ENCODE measurements around the gene PDYN.

DNA sequence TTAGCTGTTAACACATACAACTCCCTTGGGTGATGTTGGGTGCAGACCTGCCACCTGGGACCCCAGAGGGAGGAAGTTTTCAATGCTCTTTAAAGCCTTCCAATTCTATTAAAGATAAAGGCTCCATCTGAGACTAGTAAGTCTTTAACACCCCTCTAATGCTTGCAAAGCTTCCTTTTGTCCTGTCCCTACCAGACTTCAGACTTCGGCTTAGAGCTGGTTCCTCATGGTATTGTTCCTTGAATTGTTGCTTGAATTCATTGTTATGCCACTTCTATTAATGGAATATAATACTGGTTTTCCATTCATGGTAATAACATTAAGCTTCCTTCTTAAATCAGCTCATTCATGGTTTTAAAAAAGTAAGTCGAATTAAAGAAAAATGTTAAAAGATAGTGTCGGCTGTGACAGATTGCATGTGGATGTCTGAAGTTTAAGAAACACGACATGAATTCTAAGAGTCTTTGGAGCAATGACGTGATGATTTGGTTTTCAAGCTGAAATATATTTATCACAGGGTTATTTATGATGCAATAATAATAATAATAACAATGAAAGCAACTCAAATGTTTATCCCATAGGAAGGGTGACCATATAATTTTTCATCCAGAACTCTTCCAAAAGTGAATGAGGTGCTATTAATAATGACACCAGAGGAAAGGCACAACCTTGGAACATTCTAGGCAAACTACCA lies 21.8 kb downstream of the PDYN start:
- TF ChIP-seq, protein P1, sequence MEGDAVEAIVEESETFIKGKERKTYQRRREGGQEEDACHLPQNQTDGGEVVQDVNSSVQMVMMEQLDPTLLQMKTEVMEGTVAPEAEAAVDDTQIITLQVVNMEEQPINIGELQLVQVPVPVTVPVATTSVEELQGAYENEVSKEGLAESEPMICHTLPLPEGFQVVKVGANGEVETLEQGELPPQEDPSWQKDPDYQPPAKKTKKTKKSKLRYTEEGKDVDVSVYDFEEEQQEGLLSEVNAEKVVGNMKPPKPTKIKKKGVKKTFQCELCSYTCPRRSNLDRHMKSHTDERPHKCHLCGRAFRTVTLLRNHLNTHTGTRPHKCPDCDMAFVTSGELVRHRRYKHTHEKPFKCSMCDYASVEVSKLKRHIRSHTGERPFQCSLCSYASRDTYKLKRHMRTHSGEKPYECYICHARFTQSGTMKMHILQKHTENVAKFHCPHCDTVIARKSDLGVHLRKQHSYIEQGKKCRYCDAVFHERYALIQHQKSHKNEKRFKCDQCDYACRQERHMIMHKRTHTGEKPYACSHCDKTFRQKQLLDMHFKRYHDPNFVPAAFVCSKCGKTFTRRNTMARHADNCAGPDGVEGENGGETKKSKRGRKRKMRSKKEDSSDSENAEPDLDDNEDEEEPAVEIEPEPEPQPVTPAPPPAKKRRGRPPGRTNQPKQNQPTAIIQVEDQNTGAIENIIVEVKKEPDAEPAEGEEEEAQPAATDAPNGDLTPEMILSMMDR (conservative IDR thresholded peaks at IDR 0.05) = no peak
- no peak for TF ChIP-seq EZH2 (IDR thresholded peaks at IDR 0.05; ENCODE audit: low read depth)

Measured in PC-9 (cell line).